ENCODE measurements around the gene NTM.

Gene NTM

GRCh38 chr11:132084433-132084832 lies 714.0 kb downstream of the NTM start:
- TF ChIP-seq CTCF (IDR thresholded peaks at IDR 0.05; ENCODE audit: insufficient read depth, low read length) (no peak), REST (IDR thresholded peaks at IDR 0.05; ENCODE audit: insufficient replicate concordance, low read depth) (no peak), GABPA (IDR thresholded peaks at IDR 0.05; ENCODE audit: low read depth) (no peak), SPI1 (IDR thresholded peaks at IDR 0.05; ENCODE audit: borderline replicate concordance, low read depth) (no peak), POLR2AphosphoS5 (IDR thresholded peaks at IDR 0.05; ENCODE audit: low read depth) (no peak)
- no peak overlapping the region for H3K27ac ChIP-seq (replicated peaks)
- H3K4me3 ChIP-seq (replicated peaks; ENCODE audit: insufficient read depth, low read length), result no peak overlapping the region
- no peaks in the 10 kb centered on the region for H3K27me3 ChIP-seq (ENCODE audit: insufficient read depth, poor library complexity, severe bottlenecking)
- DNase-seq (ENCODE audit: low read depth in 1 of 2, low spot score in 1 of 2), result no peak

GRCh38 chr11:132087148-132087547 lies 716.7 kb downstream of the NTM start:
- TF ChIP-seq REST (IDR thresholded peaks at IDR 0.05; ENCODE audit: insufficient replicate concordance, low read depth) (no peak), GABPA (IDR thresholded peaks at IDR 0.05; ENCODE audit: low read depth) (no peak), POLR2AphosphoS5 (IDR thresholded peaks at IDR 0.05; ENCODE audit: low read depth) (no peak), SPI1 (IDR thresholded peaks at IDR 0.05; ENCODE audit: borderline replicate concordance, low read depth) (no peak), CTCF (IDR thresholded peaks at IDR 0.05; ENCODE audit: insufficient read depth, low read length) (no peak)
- DNase-seq (ENCODE audit: low read depth in 1 of 2, low spot score in 1 of 2), result no peak
- Histone ChIP-seq H3K4me3 (replicated peaks; ENCODE audit: insufficient read depth, low read length) (no peak overlapping the region), H3K27ac (replicated peaks) (no peak overlapping the region), H3K27me3 (ENCODE audit: insufficient read depth, poor library complexity, severe bottlenecking) (no peaks in the 10 kb centered on the region)

- no peaks in the 10 kb centered on the region for H3K27me3 ChIP-seq (ENCODE audit: insufficient read depth, poor library complexity, severe bottlenecking)
- TF ChIP-seq GABPA (IDR thresholded peaks at IDR 0.05; ENCODE audit: low read depth) (no peak), CTCF (IDR thresholded peaks at IDR 0.05; ENCODE audit: insufficient read depth, low read length) (no peak), REST (IDR thresholded peaks at IDR 0.05; ENCODE audit: insufficient replicate concordance, low read depth) (no peak), SPI1 (IDR thresholded peaks at IDR 0.05; ENCODE audit: borderline replicate concordance, low read depth) (no peak), POLR2AphosphoS5 (IDR thresholded peaks at IDR 0.05; ENCODE audit: low read depth) (no peak)
- H3K4me3 ChIP-seq (replicated peaks; ENCODE audit: insufficient read depth, low read length), result no peak overlapping the region
- H3K27ac ChIP-seq (replicated peaks), result no peak overlapping the region
- DNase-seq (ENCODE audit: low read depth in 1 of 2, low spot score in 1 of 2), result no peak
These were observed 718.1 kb downstream of the NTM start for GRCh38 chr11:132088551-132088950.
